ENCODE data around the gene FGD4.

DNA sequence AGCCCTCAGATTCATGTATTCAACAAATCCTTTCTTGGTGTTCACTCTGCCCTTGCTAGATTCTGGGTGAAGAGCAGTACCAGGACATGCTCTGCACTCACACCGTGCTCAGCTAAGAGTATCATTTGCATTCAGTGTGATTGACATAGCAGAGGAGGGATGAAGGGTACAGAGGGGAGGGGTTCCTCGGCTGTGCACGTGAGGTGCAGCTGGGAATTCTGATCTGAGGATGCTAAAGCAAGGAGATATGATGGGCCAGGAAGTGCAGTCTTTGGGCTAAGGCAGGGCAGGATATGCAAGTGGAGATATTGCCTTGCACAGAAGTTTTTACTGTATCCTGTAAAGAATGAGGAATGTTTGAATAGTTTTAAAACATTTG, 108.6 kb downstream of the FGD4 start:
- TF ChIP-seq TOX (CRISPR knock-in tag; IDR thresholded peaks at IDR 0.05; ENCODE audit: borderline replicate concordance) = no peak
- no peak for TF ChIP-seq GLIS3 (CRISPR knock-in tag; IDR thresholded peaks at IDR 0.05)
- TF ChIP-seq, protein P1, sequence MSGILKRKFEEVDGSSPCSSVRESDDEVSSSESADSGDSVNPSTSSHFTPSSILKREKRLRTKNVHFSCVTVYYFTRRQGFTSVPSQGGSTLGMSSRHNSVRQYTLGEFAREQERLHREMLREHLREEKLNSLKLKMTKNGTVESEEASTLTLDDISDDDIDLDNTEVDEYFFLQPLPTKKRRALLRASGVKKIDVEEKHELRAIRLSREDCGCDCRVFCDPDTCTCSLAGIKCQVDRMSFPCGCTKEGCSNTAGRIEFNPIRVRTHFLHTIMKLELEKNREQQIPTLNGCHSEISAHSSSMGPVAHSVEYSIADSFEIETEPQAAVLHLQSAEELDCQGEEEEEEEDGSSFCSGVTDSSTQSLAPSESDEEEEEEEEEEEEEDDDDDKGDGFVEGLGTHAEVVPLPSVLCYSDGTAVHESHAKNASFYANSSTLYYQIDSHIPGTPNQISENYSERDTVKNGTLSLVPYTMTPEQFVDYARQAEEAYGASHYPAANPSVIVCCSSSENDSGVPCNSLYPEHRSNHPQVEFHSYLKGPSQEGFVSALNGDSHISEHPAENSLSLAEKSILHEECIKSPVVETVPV (CRISPR knock-in tag; IDR thresholded peaks at IDR 0.05) = no peak
- TF ChIP-seq BACH2 (CRISPR knock-in tag; IDR thresholded peaks at IDR 0.05; ENCODE audit: borderline replicate concordance) = no peak
- no peak for TF ChIP-seq OSR1 (CRISPR knock-in tag; IDR thresholded peaks at IDR 0.05)
- no peak for TF ChIP-seq PPARA (CRISPR knock-in tag; IDR thresholded peaks at IDR 0.05; ENCODE audit: borderline replicate concordance)
- TF ChIP-seq CSDC2 (CRISPR knock-in tag; IDR thresholded peaks at IDR 0.05) = no peak
- no peak for TF ChIP-seq RARB (CRISPR knock-in tag; IDR thresholded peaks at IDR 0.05)
- no peak for TF ChIP-seq CREB5 (CRISPR knock-in tag; IDR thresholded peaks at IDR 0.05; ENCODE audit: low read depth)
- TF ChIP-seq, protein P2, sequence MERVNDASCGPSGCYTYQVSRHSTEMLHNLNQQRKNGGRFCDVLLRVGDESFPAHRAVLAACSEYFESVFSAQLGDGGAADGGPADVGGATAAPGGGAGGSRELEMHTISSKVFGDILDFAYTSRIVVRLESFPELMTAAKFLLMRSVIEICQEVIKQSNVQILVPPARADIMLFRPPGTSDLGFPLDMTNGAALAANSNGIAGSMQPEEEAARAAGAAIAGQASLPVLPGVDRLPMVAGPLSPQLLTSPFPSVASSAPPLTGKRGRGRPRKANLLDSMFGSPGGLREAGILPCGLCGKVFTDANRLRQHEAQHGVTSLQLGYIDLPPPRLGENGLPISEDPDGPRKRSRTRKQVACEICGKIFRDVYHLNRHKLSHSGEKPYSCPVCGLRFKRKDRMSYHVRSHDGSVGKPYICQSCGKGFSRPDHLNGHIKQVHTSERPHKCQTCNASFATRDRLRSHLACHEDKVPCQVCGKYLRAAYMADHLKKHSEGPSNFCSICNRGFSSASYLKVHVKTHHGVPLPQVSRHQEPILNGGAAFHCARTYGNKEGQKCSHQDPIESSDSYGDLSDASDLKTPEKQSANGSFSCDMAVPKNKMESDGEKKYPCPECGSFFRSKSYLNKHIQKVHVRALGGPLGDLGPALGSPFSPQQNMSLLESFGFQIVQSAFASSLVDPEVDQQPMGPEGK (CRISPR knock-in tag; IDR thresholded peaks at IDR 0.05; ENCODE audit: borderline replicate concordance) = no peak

All from SK-N-SH treated with all-trans-retinoic acid at 6 μM for 48 hours (cell line).